ENCODE results near the gene DPPA4. TPM values are rescaled to one million over a fixed set of nuclear protein-coding genes. Genes with fewer than 3 reads are reported as not detected.

DPPA4 gene, protein sequence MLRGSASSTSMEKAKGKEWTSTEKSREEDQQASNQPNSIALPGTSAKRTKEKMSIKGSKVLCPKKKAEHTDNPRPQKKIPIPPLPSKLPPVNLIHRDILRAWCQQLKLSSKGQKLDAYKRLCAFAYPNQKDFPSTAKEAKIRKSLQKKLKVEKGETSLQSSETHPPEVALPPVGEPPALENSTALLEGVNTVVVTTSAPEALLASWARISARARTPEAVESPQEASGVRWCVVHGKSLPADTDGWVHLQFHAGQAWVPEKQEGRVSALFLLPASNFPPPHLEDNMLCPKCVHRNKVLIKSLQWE
- total RNA-seq: not detected in 2 replicates

DNA sequence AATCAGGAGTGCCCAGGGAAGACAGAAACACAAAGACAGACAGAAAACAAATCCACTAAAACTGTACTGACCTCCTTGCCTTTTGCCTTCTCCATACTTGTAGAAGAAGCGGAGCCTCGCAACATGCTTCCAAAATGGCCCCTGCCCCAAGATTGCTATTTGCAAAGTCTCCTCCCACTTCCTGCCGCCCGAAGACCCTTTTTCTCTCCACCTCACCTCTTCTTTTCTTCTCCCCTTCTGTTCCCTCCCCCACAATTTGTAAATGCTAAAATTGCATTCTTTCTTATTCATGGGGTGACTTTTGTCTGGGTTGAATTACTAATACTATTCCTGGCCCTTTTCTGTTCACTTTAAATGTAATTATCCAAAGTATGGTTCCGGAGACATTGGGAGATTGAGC is at the start of gene DPPA4:
TSS of gene DPPA4 (minus strand) at position 154 of the 400 bp plus-strand sequence. CDS start at position 125, 29 bp downstream.

DNA sequence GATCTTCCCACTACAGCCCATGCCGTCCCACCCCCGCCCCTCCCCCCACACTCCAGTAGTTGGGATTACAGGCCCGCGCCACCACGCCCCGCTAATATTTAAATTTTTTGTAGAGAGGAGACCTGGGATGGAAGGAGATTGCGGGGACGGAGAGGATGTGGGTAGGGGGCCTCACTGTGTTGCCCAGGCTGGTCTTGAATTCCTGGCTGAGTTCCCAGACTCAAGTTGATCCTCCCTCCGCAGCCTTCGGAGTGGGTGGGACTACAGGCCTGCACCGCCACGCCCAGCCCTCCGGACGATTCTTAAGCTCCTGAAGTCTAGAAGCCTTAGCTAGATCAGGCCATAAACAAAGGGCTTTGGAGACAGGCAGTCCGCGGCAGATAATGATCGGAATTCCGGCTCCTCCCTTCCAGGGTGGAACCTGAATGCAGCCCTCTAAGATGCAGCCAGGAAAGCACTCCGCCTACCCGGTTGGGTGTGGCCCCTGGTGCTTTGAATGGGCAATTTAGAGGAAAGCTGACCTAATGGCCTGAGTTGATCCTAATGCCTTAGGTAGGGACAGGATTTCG is 21.1 kb downstream of the DPPA4 start, which contains the start of gene DPPA2:
TSS of gene DPPA2 (minus strand) at position 356 of the 569 bp plus-strand sequence. CDS start 1,975 bp downstream, outside the sequence.

Other genes with a start within 250 kb of the DPPA4 start
- not detected in 2 replicates for gene MORC1, start 219.4 kb downstream of the DPPA4 start, total RNA-seq
- not detected in 2 replicates for gene C3orf85, start 200.8 kb downstream of the DPPA4 start, total RNA-seq
- not detected in 2 replicates for gene DPPA2, start 21.0 kb downstream of the DPPA4 start, total RNA-seq